ENCODE measurements around the gene DUSP11. TPM values are rescaled to one million over a fixed set of nuclear protein-coding genes. Genes with fewer than 3 reads are reported as not detected.
"Not testable (repeated sequence)": the region's sequence is repeated elsewhere in the genome, so short reads cannot be mapped to it uniquely, and the experiment has no call there.

DUSP11 gene
- total and polyA plus RNA-seq, 4 donors, result 6.7 to 10.7 (median 9.2) TPM

DNA sequence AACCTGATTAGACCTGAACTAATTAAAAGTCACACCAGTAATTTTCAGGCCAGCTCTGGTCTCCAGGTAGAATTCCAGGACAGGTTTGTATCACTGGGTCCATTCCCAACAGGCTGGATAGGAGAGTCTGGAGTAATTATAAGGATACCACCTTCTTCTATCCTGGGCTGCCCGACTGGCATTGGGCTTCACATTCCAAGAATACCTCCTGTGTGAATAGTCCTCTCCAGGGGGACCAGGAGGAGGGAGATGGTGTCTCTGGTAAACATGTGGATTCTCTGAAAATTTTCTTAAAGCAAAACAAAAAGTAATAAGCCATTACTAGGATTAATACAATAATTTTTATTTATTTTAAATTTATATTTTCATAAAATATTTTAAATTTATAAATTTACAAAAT is 17.3 kb downstream of the DUSP11 start (continued):
- TF ChIP-seq RXRA (IDR thresholded peaks at IDR 0.05) (no peak), GABPA (IDR thresholded peaks at IDR 0.05 in 1 of 2, conservative IDR thresholded peaks at IDR 0.05 in 1 of 2) (no peak), RAD21 (IDR thresholded peaks at IDR 0.05) (no peak), FOXA1 (IDR thresholded peaks at IDR 0.05) (no peak)
- TF ChIP-seq, protein P1, sequence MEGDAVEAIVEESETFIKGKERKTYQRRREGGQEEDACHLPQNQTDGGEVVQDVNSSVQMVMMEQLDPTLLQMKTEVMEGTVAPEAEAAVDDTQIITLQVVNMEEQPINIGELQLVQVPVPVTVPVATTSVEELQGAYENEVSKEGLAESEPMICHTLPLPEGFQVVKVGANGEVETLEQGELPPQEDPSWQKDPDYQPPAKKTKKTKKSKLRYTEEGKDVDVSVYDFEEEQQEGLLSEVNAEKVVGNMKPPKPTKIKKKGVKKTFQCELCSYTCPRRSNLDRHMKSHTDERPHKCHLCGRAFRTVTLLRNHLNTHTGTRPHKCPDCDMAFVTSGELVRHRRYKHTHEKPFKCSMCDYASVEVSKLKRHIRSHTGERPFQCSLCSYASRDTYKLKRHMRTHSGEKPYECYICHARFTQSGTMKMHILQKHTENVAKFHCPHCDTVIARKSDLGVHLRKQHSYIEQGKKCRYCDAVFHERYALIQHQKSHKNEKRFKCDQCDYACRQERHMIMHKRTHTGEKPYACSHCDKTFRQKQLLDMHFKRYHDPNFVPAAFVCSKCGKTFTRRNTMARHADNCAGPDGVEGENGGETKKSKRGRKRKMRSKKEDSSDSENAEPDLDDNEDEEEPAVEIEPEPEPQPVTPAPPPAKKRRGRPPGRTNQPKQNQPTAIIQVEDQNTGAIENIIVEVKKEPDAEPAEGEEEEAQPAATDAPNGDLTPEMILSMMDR (IDR thresholded peaks at IDR 0.05; ENCODE audit: low read depth, low read length, missing input control), result no peak

GRCh38 chr2:73759904-73760303 is 20.0 kb downstream of the DUSP11 start:
- H3K27me3 ChIP-seq (ENCODE audit: control insufficient read depth in 4 of 4, insufficient read depth in 4 of 4, low read length in 3 of 4), result no peaks in the 10 kb centered on the region
- H3K4me3 ChIP-seq (ENCODE audit: low read depth in 1 of 3, low read length in 3 of 3), result no peak overlapping the region
- no peaks in the 10 kb centered on the region for H3K9me3 ChIP-seq (ENCODE audit: control insufficient read depth in 4 of 4, low read length in 3 of 4)
- no peak overlapping the region for H3K27ac ChIP-seq (ENCODE audit: low read depth in 1 of 2, low read length in 2 of 2)
- TF ChIP-seq GABPA (IDR thresholded peaks at IDR 0.05 in 1 of 2, conservative IDR thresholded peaks at IDR 0.05 in 1 of 2) (peak in 1 of 2 donors; percentile 4), RXRA (IDR thresholded peaks at IDR 0.05) (no peak), FOXA2 (IDR thresholded peaks at IDR 0.05) (no peak), TAF1 (conservative IDR thresholded peaks at IDR 0.05) (no peak)
- TF ChIP-seq, protein P2, sequence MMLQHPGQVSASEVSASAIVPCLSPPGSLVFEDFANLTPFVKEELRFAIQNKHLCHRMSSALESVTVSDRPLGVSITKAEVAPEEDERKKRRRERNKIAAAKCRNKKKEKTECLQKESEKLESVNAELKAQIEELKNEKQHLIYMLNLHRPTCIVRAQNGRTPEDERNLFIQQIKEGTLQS (IDR thresholded peaks at IDR 0.05), result no peak
- peaks cover 4 to 34% (median 20%) of the 10 kb centered on the region in 4 donors for H3K36me3 ChIP-seq (ENCODE audit: control insufficient read depth in 4 of 4, insufficient read depth in 3 of 4, low read depth in 1 of 4, low read length in 3 of 4)
- H3K4me1 ChIP-seq (ENCODE audit: control insufficient read depth in 4 of 4, insufficient read depth in 4 of 4, low read length in 3 of 4), result peaks cover 0 to 8% (median 5%) of the 10 kb centered on the region in 4 donors
- WGBS, result 87% methylated on average over 2 of the region's 2 CpGs
- DNase-seq (ENCODE audit: low spot score), result no peak
- H3K9ac ChIP-seq (ENCODE audit: low read depth in 1 of 2, low read length in 2 of 2), result no peak overlapping the region

- TF ChIP-seq MAX (IDR thresholded peaks at IDR 0.05), result no peak
- peak; percentile 13 for TF ChIP-seq SP1 (IDR thresholded peaks at IDR 0.05)
- peak in 1 of 2 donors; percentile 51 for TF ChIP-seq HNF4A (conservative IDR thresholded peaks at IDR 0.05)
- peak; percentile 57 for TF ChIP-seq NR2F2 (IDR thresholded peaks at IDR 0.05)
- Histone ChIP-seq H3K36me3 (ENCODE audit: control insufficient read depth in 4 of 4, insufficient read depth in 3 of 4, low read depth in 1 of 4, low read length in 3 of 4) (peaks cover 4 to 31% (median 16%) of the 10 kb centered on the region in 4 donors), H3K4me1 (ENCODE audit: control insufficient read depth in 4 of 4, insufficient read depth in 4 of 4, low read length in 3 of 4) (peaks cover 0 to 8% (median 5%) of the 10 kb centered on the region in 4 donors), H3K9ac (ENCODE audit: low read depth in 1 of 2, low read length in 2 of 2) (no peak overlapping the region), H3K4me3 (ENCODE audit: low read depth in 1 of 3, low read length in 3 of 3) (no peak overlapping the region), H3K9me3 (ENCODE audit: control insufficient read depth in 4 of 4, low read length in 3 of 4) (no peaks in the 10 kb centered on the region), H3K27ac (ENCODE audit: low read depth in 1 of 2, low read length in 2 of 2) (no peak overlapping the region), H3K27me3 (ENCODE audit: control insufficient read depth in 4 of 4, insufficient read depth in 4 of 4, low read length in 3 of 4) (no peaks in the 10 kb centered on the region)
- no peak for DNase-seq (ENCODE audit: low spot score)
- 31% methylated on average over 3 of the region's 3 CpGs for WGBS
Measured at GRCh38 chr2:73759285-73759764, 20.6 kb downstream of the DUSP11 start.

- H3K27me3 ChIP-seq (ENCODE audit: control insufficient read depth in 4 of 4, insufficient read depth in 4 of 4, low read length in 3 of 4), result not testable (repeated sequence)
- 97% methylated on average over 7 of the region's 7 CpGs for WGBS
- H3K36me3 ChIP-seq (ENCODE audit: control insufficient read depth in 4 of 4, insufficient read depth in 3 of 4, low read depth in 1 of 4, low read length in 3 of 4), result peaks cover 0 to 20% (median 8%) of the 10 kb centered on the region in 4 donors
Measured at GRCh38 chr2:73754332-73754731, 25.6 kb downstream of the DUSP11 start.

More at GRCh38 chr2:73754332-73754731, 25.6 kb downstream of the DUSP11 start:
- not testable (repeated sequence) for H3K4me1 ChIP-seq (ENCODE audit: control insufficient read depth in 4 of 4, insufficient read depth in 4 of 4, low read length in 3 of 4); H3K27ac ChIP-seq (ENCODE audit: low read depth in 1 of 2, low read length in 2 of 2); H3K9me3 ChIP-seq (ENCODE audit: control insufficient read depth in 4 of 4, low read length in 3 of 4); H3K4me3 ChIP-seq (ENCODE audit: low read depth in 1 of 3, low read length in 3 of 3); DNase-seq (ENCODE audit: low spot score); H3K9ac ChIP-seq (ENCODE audit: low read depth in 1 of 2, low read length in 2 of 2)
